ENCODE results near the gene SLC5A4. TPM values are rescaled to one million over a fixed set of nuclear protein-coding genes. Genes with fewer than 3 reads are reported as not detected.
A peak's percentile ranks its signal among the peaks of the same experiment; 100 is the strongest.

SLC5A4 gene
- total RNA-seq, 1 experiment from 2014 or later = not detected

- no peak for DNase-seq
- CTCF ChIA-PET = no interaction called here
- Mint-ChIP-seq H3K27ac (ENCODE audit: unreplicated experiment) (no peak overlapping the region), H3K9me3 (ENCODE audit: low read depth, unreplicated experiment) (no peaks in the 10 kb centered on the region), H3K27me3 (ENCODE audit: unreplicated experiment) (peaks cover 20% of the 10 kb centered on the region), H3K36me3 (ENCODE audit: insufficient read depth, unreplicated experiment) (no peaks in the 10 kb centered on the region), H3K4me1 (ENCODE audit: low read depth, unreplicated experiment) (no peaks in the 10 kb centered on the region), H3K4me3 (ENCODE audit: low read depth, unreplicated experiment) (no peak overlapping the region)
- TF ChIP-seq CTCF (IDR thresholded peaks at IDR 0.05; ENCODE audit: unreplicated experiment) = no peak
- intact Hi-C loops (cut with micrococcal nuclease; ENCODE audit: unreplicated experiment) = no loop called here
- no TSS peak for BruUV-seq (replicated peaks)
Observed at GRCh38 chr22:32183625-32184024, 71.5 kb downstream of the SLC5A4 start.

GRCh38 chr22:32181043-32181442 lies 74.1 kb downstream of the SLC5A4 start:
- BruUV-seq (replicated peaks) = no TSS peak
- H3K9me3 Mint-ChIP-seq (ENCODE audit: low read depth, unreplicated experiment) = no peaks in the 10 kb centered on the region
- peaks cover 7% of the 10 kb centered on the region for H3K27me3 Mint-ChIP-seq (ENCODE audit: unreplicated experiment)

GRCh38 chr22:32177221-32177765 lies 77.9 kb downstream of the SLC5A4 start:
- no peaks in the 10 kb centered on the region for H3K4me1 Mint-ChIP-seq (ENCODE audit: low read depth, unreplicated experiment)
- no peak overlapping the region for H3K27ac Mint-ChIP-seq (ENCODE audit: unreplicated experiment)
- TF ChIP-seq CTCF (IDR thresholded peaks at IDR 0.05; ENCODE audit: unreplicated experiment) = no peak
- H3K27me3 Mint-ChIP-seq (ENCODE audit: unreplicated experiment) = peaks cover 17% of the 10 kb centered on the region
- intact Hi-C loops (cut with micrococcal nuclease; ENCODE audit: unreplicated experiment) = no loop called here
- H3K36me3 Mint-ChIP-seq (ENCODE audit: insufficient read depth, unreplicated experiment) = no peaks in the 10 kb centered on the region
- H3K4me3 Mint-ChIP-seq (ENCODE audit: low read depth, unreplicated experiment) = no peak overlapping the region
- no peaks in the 10 kb centered on the region for H3K9me3 Mint-ChIP-seq (ENCODE audit: low read depth, unreplicated experiment)
- CTCF ChIA-PET = no interaction called here
- DNase-seq = no peak
- no TSS peak for BruUV-seq (replicated peaks)

More at GRCh38 chr22:32181043-32181442, 74.1 kb downstream of the SLC5A4 start:
- Mint-ChIP-seq H3K4me3 (ENCODE audit: low read depth, unreplicated experiment) (no peak overlapping the region), H3K27ac (ENCODE audit: unreplicated experiment) (no peak overlapping the region), H3K36me3 (ENCODE audit: insufficient read depth, unreplicated experiment) (no peaks in the 10 kb centered on the region), H3K4me1 (ENCODE audit: low read depth, unreplicated experiment) (no peaks in the 10 kb centered on the region)
- CTCF ChIA-PET = no interaction called here
- no peak for DNase-seq
- TF ChIP-seq CTCF (IDR thresholded peaks at IDR 0.05; ENCODE audit: unreplicated experiment) = no peak
- intact Hi-C loops (cut with micrococcal nuclease; ENCODE audit: unreplicated experiment) = no loop called here

- intact Hi-C loops (cut with micrococcal nuclease; ENCODE audit: unreplicated experiment) = no loop called here
- no TSS peak for BruUV-seq (replicated peaks)
- no peak for TF ChIP-seq CTCF (IDR thresholded peaks at IDR 0.05; ENCODE audit: unreplicated experiment)
- H3K4me1 Mint-ChIP-seq (ENCODE audit: low read depth, unreplicated experiment) = no peaks in the 10 kb centered on the region
- H3K27me3 Mint-ChIP-seq (ENCODE audit: unreplicated experiment) = peaks cover 28% of the 10 kb centered on the region
- CTCF ChIA-PET = no interaction called here
- no peak overlapping the region for H3K27ac Mint-ChIP-seq (ENCODE audit: unreplicated experiment)
- H3K9me3 Mint-ChIP-seq (ENCODE audit: low read depth, unreplicated experiment) = no peaks in the 10 kb centered on the region
- peak; percentile 24 for DNase-seq
- H3K36me3 Mint-ChIP-seq (ENCODE audit: insufficient read depth, unreplicated experiment) = no peaks in the 10 kb centered on the region
- peak overlapping the region; percentile 56 for H3K4me3 Mint-ChIP-seq (ENCODE audit: low read depth, unreplicated experiment)
Observed at GRCh38 chr22:32175683-32176644, 79.2 kb downstream of the SLC5A4 start.

Data from Calu3 (cell line).